ENCODE data around the gene ARAP2. TPM values are rescaled to one million over a fixed set of nuclear protein-coding genes. Genes with fewer than 3 reads are reported as not detected.

The ARAP2 gene
- polyA plus RNA-seq, 3 donors = 6.5 to 7.1 (median 6.7) TPM

- no peak for DNase-seq (ENCODE audit: low read depth in 3 of 3, low spot score in 2 of 3)
Measured at GRCh38 chr4:36260731-36261130, 16.4 kb upstream of the ARAP2 start.

- no peak for DNase-seq (ENCODE audit: low read depth in 3 of 3, low spot score in 2 of 3)
Measured at GRCh38 chr4:36256398-36256891, 12.1 kb upstream of the ARAP2 start.

GRCh38 chr4:36255577-36255976 lies 11.3 kb upstream of the ARAP2 start:
- no peak for DNase-seq (ENCODE audit: low read depth in 3 of 3, low spot score in 2 of 3)

GRCh38 chr4:36254371-36254770 lies 10.1 kb upstream of the ARAP2 start:
- no peak for DNase-seq (ENCODE audit: low read depth in 3 of 3, low spot score in 2 of 3)

- DNase-seq (ENCODE audit: low read depth in 3 of 3, low spot score in 2 of 3) = no peak
Measured at GRCh38 chr4:36251983-36252382, 7.7 kb upstream of the ARAP2 start.

GRCh38 chr4:36249610-36250009 lies 5.3 kb upstream of the ARAP2 start:
- DNase-seq (ENCODE audit: low read depth in 3 of 3, low spot score in 2 of 3) = no peak

GRCh38 chr4:36243355-36244256 lies 708 bp downstream of the ARAP2 start:
- DNase-seq (ENCODE audit: low read depth in 3 of 3, low spot score in 2 of 3) = no peak

- no peak for DNase-seq (ENCODE audit: low read depth in 3 of 3, low spot score in 2 of 3)
Measured at GRCh38 chr4:36242629-36243354, 1.5 kb downstream of the ARAP2 start.

- no peak for DNase-seq (ENCODE audit: low read depth in 3 of 3, low spot score in 2 of 3)
Measured at GRCh38 chr4:36241771-36242170, 2.5 kb downstream of the ARAP2 start.

- no peak for DNase-seq (ENCODE audit: low read depth in 3 of 3, low spot score in 2 of 3)
Measured at GRCh38 chr4:36237366-36238313, 6.7 kb downstream of the ARAP2 start.

- no peak for DNase-seq (ENCODE audit: low read depth in 3 of 3, low spot score in 2 of 3)
Measured at GRCh38 chr4:36236159-36236558, 8.2 kb downstream of the ARAP2 start.

GRCh38 chr4:36235306-36235705 lies 9.0 kb downstream of the ARAP2 start:
- no peak for DNase-seq (ENCODE audit: low read depth in 3 of 3, low spot score in 2 of 3)

GRCh38 chr4:36233567-36234266 lies 10.6 kb downstream of the ARAP2 start:
- no peak for DNase-seq (ENCODE audit: low read depth in 3 of 3, low spot score in 2 of 3)

- DNase-seq (ENCODE audit: low read depth in 3 of 3, low spot score in 2 of 3) = no peak
Measured at GRCh38 chr4:36230534-36230933, 13.8 kb downstream of the ARAP2 start.

GRCh38 chr4:36227913-36228312 lies 16.4 kb downstream of the ARAP2 start:
- DNase-seq (ENCODE audit: low read depth in 3 of 3, low spot score in 2 of 3) = no peak

- DNase-seq (ENCODE audit: low read depth in 3 of 3, low spot score in 2 of 3) = no peak
Measured at GRCh38 chr4:36226430-36227227, 17.7 kb downstream of the ARAP2 start.

GRCh38 chr4:36224972-36225903 lies 19.1 kb downstream of the ARAP2 start:
- DNase-seq (ENCODE audit: low read depth in 3 of 3, low spot score in 2 of 3) = no peak

GRCh38 chr4:36222702-36223101 lies 21.6 kb downstream of the ARAP2 start:
- no peak for DNase-seq (ENCODE audit: low read depth in 3 of 3, low spot score in 2 of 3)

Measured in right renal cortex interstitium (tissue), 3 donors.